Measurements from ENCODE around the gene PPP1R1C. TPM values are rescaled to one million over a fixed set of nuclear protein-coding genes. Genes with fewer than 3 reads are reported as not detected.

PPP1R1C gene
- total RNA-seq, 1 donor from 2014 or later, result 2.9 TPM

DNA sequence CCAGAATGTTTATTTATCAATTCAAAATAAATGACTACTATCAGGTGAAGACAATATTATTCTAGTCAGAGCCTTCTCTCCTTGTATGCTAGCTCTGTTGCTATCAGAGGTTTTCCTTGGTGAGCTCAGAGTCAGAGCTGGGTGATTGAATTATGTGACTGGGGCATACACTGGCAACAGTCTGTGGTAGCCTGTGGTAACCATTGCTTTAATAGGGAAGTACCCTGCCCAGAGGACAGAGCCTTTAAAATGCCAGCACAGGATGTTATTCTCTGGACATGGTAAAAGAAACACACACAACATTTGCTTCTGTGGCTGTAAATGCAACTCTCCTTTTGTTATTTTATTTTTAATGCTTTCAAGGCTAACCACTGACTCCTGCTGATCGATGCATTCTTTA is 124.7 kb downstream of the PPP1R1C start:
- no peak for DNase-seq
- intact Hi-C loops (cut with DNase I), result no loop called here
- Histone ChIP-seq H3K9me3 (no peaks in the 10 kb centered on the region), H3K4me1 (no peaks in the 10 kb centered on the region), H3K27ac (no peak overlapping the region), H3K27me3 (ENCODE audit: low read depth) (no peaks in the 10 kb centered on the region), H3K36me3 (no peaks in the 10 kb centered on the region), H3K4me3 (no peak overlapping the region)
- no peak for ATAC-seq
- TF ChIP-seq, protein P1, sequence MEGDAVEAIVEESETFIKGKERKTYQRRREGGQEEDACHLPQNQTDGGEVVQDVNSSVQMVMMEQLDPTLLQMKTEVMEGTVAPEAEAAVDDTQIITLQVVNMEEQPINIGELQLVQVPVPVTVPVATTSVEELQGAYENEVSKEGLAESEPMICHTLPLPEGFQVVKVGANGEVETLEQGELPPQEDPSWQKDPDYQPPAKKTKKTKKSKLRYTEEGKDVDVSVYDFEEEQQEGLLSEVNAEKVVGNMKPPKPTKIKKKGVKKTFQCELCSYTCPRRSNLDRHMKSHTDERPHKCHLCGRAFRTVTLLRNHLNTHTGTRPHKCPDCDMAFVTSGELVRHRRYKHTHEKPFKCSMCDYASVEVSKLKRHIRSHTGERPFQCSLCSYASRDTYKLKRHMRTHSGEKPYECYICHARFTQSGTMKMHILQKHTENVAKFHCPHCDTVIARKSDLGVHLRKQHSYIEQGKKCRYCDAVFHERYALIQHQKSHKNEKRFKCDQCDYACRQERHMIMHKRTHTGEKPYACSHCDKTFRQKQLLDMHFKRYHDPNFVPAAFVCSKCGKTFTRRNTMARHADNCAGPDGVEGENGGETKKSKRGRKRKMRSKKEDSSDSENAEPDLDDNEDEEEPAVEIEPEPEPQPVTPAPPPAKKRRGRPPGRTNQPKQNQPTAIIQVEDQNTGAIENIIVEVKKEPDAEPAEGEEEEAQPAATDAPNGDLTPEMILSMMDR (IDR thresholded peaks at IDR 0.05), result no peak

DNA sequence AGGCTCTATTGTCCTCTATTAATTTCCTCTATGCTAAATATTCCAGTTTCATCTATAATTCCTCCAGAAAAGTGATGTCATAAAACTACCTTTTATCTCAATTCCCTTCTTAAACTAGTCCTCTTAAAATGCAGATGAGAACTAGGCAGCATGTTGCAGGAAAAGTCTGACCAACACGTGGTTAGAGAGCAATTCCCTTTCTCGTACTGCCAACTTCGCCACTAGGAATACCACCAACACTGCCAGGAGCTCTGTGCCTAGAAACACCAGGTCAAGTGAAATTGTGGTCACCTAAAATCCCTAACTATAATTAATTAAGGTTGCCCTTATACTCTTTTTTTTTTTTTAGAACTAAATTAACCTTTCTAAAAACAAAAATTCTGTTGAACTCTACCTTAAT is 127.7 kb downstream of the PPP1R1C start:
- Histone ChIP-seq H3K27me3 (ENCODE audit: low read depth) (no peaks in the 10 kb centered on the region), H3K4me3 (no peak overlapping the region), H3K4me1 (no peaks in the 10 kb centered on the region), H3K9me3 (no peaks in the 10 kb centered on the region), H3K36me3 (no peaks in the 10 kb centered on the region), H3K27ac (no peak overlapping the region)
- TF ChIP-seq, protein P1 (IDR thresholded peaks at IDR 0.05), result no peak
- DNase-seq (no peak), ATAC-seq (no peak)
- intact Hi-C loops (cut with DNase I), result no loop called here

DNA sequence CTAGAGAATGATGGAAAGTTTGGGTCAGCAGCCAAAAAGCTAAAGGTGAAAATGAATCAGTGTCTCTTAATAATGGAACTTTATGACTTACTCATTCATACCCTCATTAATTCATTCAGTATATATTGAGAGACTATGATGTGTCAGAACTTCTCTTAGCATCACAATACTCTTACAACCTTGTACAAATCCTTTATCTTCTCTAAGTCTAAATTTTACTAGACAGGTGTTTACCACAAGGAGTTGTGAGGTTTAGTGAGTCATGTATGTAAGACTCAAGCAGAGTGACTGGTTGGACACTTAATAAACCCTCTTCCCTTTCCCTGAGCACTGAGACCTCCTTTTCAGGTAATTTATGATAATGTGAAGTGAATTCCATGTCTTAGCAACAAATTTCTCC is 129.6 kb downstream of the PPP1R1C start:
- TF ChIP-seq, protein P1 (IDR thresholded peaks at IDR 0.05), result no peak
- ATAC-seq, result no peak

DNA sequence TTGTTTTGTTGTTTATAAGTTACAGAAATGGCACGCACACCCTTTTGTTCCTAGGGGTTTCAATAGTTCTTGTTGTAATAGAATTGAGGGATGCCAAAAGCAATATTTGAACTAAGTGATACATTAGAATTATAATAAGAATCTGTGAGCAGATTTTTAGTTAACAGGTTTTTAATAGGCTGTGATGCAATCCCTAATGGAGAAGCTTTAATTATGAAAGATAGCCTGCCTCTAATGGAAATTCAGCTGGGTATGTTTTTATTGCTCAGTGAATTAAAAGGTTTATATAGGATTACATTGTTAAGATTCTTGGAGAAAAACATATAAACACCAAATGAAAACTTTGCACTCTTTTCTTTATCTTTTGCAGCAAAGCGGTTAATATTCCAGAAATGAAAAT is 131.1 kb downstream of the PPP1R1C start:
- TF ChIP-seq, protein P1 (IDR thresholded peaks at IDR 0.05), result no peak
- ATAC-seq, result no peak

More for the DNA sequence above, 129.6 kb downstream of the PPP1R1C start:
- Histone ChIP-seq H3K27ac (no peak overlapping the region), H3K4me1 (no peaks in the 10 kb centered on the region), H3K4me3 (no peak overlapping the region), H3K36me3 (no peaks in the 10 kb centered on the region), H3K27me3 (ENCODE audit: low read depth) (no peaks in the 10 kb centered on the region), H3K9me3 (no peaks in the 10 kb centered on the region)
- no peak for DNase-seq
- intact Hi-C loops (cut with DNase I), result no loop called here

DNA sequence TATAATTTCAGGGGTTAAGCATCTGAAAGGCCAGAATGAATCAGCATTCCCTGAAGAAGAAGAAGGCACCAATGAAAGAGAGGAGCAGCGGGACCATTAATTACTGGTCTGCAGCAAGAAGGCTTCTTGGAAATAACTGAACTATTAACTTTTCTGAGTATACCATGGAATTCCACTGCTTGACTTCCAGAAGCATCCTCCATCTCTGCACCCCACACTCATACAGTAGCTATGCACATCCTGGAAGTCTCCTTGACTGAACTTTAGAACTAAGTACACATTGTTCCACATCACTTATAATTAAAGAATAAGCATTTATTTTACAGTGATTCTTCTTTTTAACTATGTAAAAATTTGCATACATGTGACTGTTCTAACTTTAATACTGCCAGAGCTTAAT is 131.5 kb downstream of the PPP1R1C start:
- intact Hi-C loops (cut with DNase I), result no loop called here
- no peak for ATAC-seq
- H3K4me1 ChIP-seq, result no peaks in the 10 kb centered on the region
- no peaks in the 10 kb centered on the region for H3K9me3 ChIP-seq
- DNase-seq, result no peak
- no peak overlapping the region for H3K4me3 ChIP-seq
- no peaks in the 10 kb centered on the region for H3K36me3 ChIP-seq
- H3K27me3 ChIP-seq (ENCODE audit: low read depth), result no peaks in the 10 kb centered on the region
- TF ChIP-seq, protein P1 (IDR thresholded peaks at IDR 0.05), result no peak
- H3K27ac ChIP-seq, result no peak overlapping the region

More for the DNA sequence above, 131.1 kb downstream of the PPP1R1C start:
- intact Hi-C loops (cut with DNase I), result no loop called here
- no peak overlapping the region for H3K27ac ChIP-seq
- no peaks in the 10 kb centered on the region for H3K4me1 ChIP-seq
- no peaks in the 10 kb centered on the region for H3K27me3 ChIP-seq (ENCODE audit: low read depth)
- H3K9me3 ChIP-seq, result no peaks in the 10 kb centered on the region
- no peak for DNase-seq
- no peak overlapping the region for H3K4me3 ChIP-seq
- no peaks in the 10 kb centered on the region for H3K36me3 ChIP-seq

Data from lower lobe of right lung (tissue), 2 donors.